Heart left ventricle (tissue), 16 donors: Measurements from ENCODE around the gene HAX1. TPM values are rescaled to one million over a fixed set of nuclear protein-coding genes. Genes with fewer than 3 reads are reported as not detected.
"Not testable (repeated sequence)": the region's sequence is repeated elsewhere in the genome, so short reads cannot be mapped to it uniquely, and the experiment has no call there.

Experiments used
- ATAC-seq, 4 donors: fragments of 200-7000 bp; cut with Tn5 transposase; one replicate each; pipeline ENCODE4 v1.9.1; 2020 to 2022; ENCODE audit warnings: moderate library complexity in 4 of 4, mild to moderate bottlenecking in 3 of 4, moderate number of reproducible peaks in 1 of 4
- DNase-seq, 5 donors: peaks; one replicate each; pipeline ENCODE4 v3.0.0-alpha.2; 2020
- H3K27ac ChIP-seq, 12 donors: fragments of 200-600 bp; sonication (generic) in 4 of 12; one replicate each; pipeline versions ENCODE4 v1.5.0 to v1.8.0; 2016 to 2022; ENCODE audit warnings: mild to moderate bottlenecking in 2 of 12
- H3K27me3 ChIP-seq, 9 donors: fragments of 200-600 bp; sonication (generic) in 2 of 9; one replicate each; pipeline versions ENCODE4 v1.5.1 to v1.8.0; 2016 to 2022; ENCODE audit warnings: mild to moderate bottlenecking in 3 of 9
- H3K36me3 ChIP-seq, 9 donors: fragments of 200-600 bp; sonication (generic) in 2 of 9; one replicate each; pipeline versions ENCODE4 v1.5.0 to v1.8.0; 2018 to 2022; ENCODE audit warnings: mild to moderate bottlenecking in 2 of 9
- H3K4me1 ChIP-seq, 12 donors: fragments of 200-600 bp; sonication (generic) in 4 of 12; one replicate each; pipeline versions ENCODE4 v1.5.0 to v1.8.0; 2016 to 2022; ENCODE audit warnings: mild to moderate bottlenecking in 3 of 12
- H3K4me3 ChIP-seq, 12 donors: fragments of 200-600 bp; sonication (generic) in 4 of 12; one replicate each; pipeline versions ENCODE4 v1.5.0 to v1.8.0; 2017 to 2022; ENCODE audit warnings: mild to moderate bottlenecking in 9 of 12, moderate library complexity in 4 of 12
- H3K9me3 ChIP-seq, 12 donors: fragments of 200-600 bp; sonication (generic) in 4 of 12; one replicate each; pipeline versions ENCODE4 v1.5.0 to v1.8.0; 2016 to 2022; ENCODE audit warnings: mild to moderate bottlenecking in 1 of 12
- CTCF ChIP-seq, 12 donors: fragments of 200-600 bp; sonication (generic) in 4 of 12; IDR thresholded peaks; one replicate each; pipeline versions ENCODE4 v1.5.0 to v1.8.0; 2018 to 2022; ENCODE audit warnings: antibody characterized with exemption in 12 of 12, mild to moderate bottlenecking in 5 of 12
- POLR2A ChIP-seq, 2 donors: fragments of 450-650 bp; IDR thresholded peaks; one replicate each; pipeline ENCODE4 v1.6.1; 2017; ENCODE audit warnings: antibody characterized with exemption in 2 of 2, mild to moderate bottlenecking in 2 of 2, moderate library complexity in 2 of 2
- WGBS, 4 donors: extraction: QIAGEN DNeasy Blood & Tissue Kit in 2 of 4; methylation state at CpG; one replicate each; pipeline versions ENCODE4 v1.1.5 to v1.1.7; 2013 to 2018; 5-methylcytosine and 5-hydroxymethylcytosine counted together
- intact Hi-C, 10 donors: fragments of 100-400 bp; cut with DNase I; formaldehyde crosslinking; loops; one replicate each; pipeline versions ENCODE4 v1.11.1 to v1.14.2; 2022
- polyA plus RNA-seq, 2 donors: library from polyadenylated mRNA; stranded (reverse); fragments of 200-250 nt; gene quantifications; one replicate each; pipeline ENCODE4 v1.2.3, GENCODE V29; 2013
- total RNA-seq, 9 donors: library from RNA; depleted of rRNA in 2 of 9; stranded (reverse); fragments of >200 nt in 2 of 9; fragmentation: NEBNext Ultra II Directional in 3 of 9; extraction: Animal tissue kit (Norgen Biotek cat#: 25700) in 3 of 9; gene quantifications; one replicate each; pipeline versions ENCODE4 v1.1.0 to v1.2.4, GENCODE V29; 2016 to 2023
- donor health status: ischemic (EF 13 %, LVEDD 7.1; RV severe dilation, severe dysfunction).
- donor health status: healthy with polysubstance abuse.
- donor health status: DM: no; HTN: yes; CAD: no.
- donor health status: DM: no; HTN: no; CAD: no.
- donor health status: ischemic (EF 25% LVEDD 6.9; RV normal size, moderate dysfunction).
- donor health status: ischemic (EF 25% LVEDD 5.7; RV mildly dilated, moderate dysfunction).
- donor health status: healthy.
- donor health status: DM: yes; HTN: yes; CAD: no.
- donor health status: ischemic (EF 35%, LVEDD 5.7; RV mildly dilated, moderate dysfunction).
- donor health status: nonischemic (EF 11% LVEDD 7.7; RV severe dilation, severe dysfunction).
- donor health status: DM: yes; HTN: yes; CAD: no.
- donor health status: PGD.
- donor health status: ischemic (EF 29% LVEDD 5.4; RV normal size, mild dysfunction).
- donor health status: nonischemic (EF 23%, LVEDD 6.1; RV moderate dilation, normal function).

The HAX1 gene
- total and polyA plus RNA-seq, 11 donors, result 127 to 308 (median 165) TPM

- H3K9me3 ChIP-seq, result peaks cover 0 to 8% (median 0%) of the 10 kb centered on the region in 12 donors
- ATAC-seq (no peak), DNase-seq (no peak)
- H3K4me3 ChIP-seq, result no peak overlapping the region
- H3K36me3 ChIP-seq, result no peaks in the 10 kb centered on the region
- H3K4me1 ChIP-seq, result peaks cover 0 to 9% (median 2%) of the 10 kb centered on the region in 12 donors
- WGBS, 4 donors, result 37 to 93% (median 86%) methylated on average over 1 of the region's 1 CpG
- no peaks in the 10 kb centered on the region for H3K27me3 ChIP-seq
- intact Hi-C loops, result no loop called here
- H3K27ac ChIP-seq, result no peak overlapping the region
- TF ChIP-seq CTCF (IDR thresholded peaks at IDR 0.05) (no peak), POLR2A (IDR thresholded peaks at IDR 0.05) (no peak)
Observed at GRCh38 chr1:154316704-154317103, 44.3 kb downstream of the HAX1 start.

- Histone ChIP-seq H3K27ac (no peak overlapping the region), H3K36me3 (no peaks in the 10 kb centered on the region), H3K9me3 (peaks cover 0 to 8% (median 0%) of the 10 kb centered on the region in 12 donors), H3K4me3 (no peak overlapping the region), H3K4me1 (peaks cover 0 to 9% (median 2%) of the 10 kb centered on the region in 12 donors), H3K27me3 (no peaks in the 10 kb centered on the region)
- TF ChIP-seq POLR2A (IDR thresholded peaks at IDR 0.05), result no peak
- intact Hi-C loops, result no loop called here
- 60 to 68% (median 63%) methylated on average over 4 of the region's 4 CpGs for WGBS, 4 donors
- ATAC-seq (no peak), DNase-seq (no peak)
Observed at GRCh38 chr1:154318386-154318785, 46.0 kb downstream of the HAX1 start.

- H3K27ac ChIP-seq, result peak within 1 kb of the TSS in 3 of 12 donors; percentile 17 to 31 (median 18)
- 2 to 9% (median 7%) methylated on average over 9 of the region's 9 CpGs for WGBS, 4 donors
Observed at GRCh38 chr1:154320882-154321608, 48.6 kb downstream of the HAX1 start, which contains the start of gene AQP10. AQP10 (plus strand) TSS chr1:154321093; CDS start chr1:154321156, 63 bp downstream.

GRCh38 chr1:154321609-154321934 is 49.1 kb downstream of the HAX1 start:
- not testable (repeated sequence) for H3K4me3 ChIP-seq, H3K27ac ChIP-seq, H3K36me3 ChIP-seq, H3K27me3 ChIP-seq, ATAC-seq, H3K9me3 ChIP-seq, DNase-seq
- intact Hi-C loops, result loop anchor here in 1 of 10 donors (10.0 kb wide), 1 partner anchor 127 kb away; the partner anchor contains the start of gene TPM3
- H3K4me1 ChIP-seq, result peaks cover 0 to 31% (median 11%) of the 10 kb centered on the region in 12 donors

More at GRCh38 chr1:154320882-154321608, 48.6 kb downstream of the HAX1 start, which contains the start of gene AQP10:
- TF ChIP-seq CTCF (IDR thresholded peaks at IDR 0.05), result peak in 2 of 12 donors; percentile 15 to 19
- TF ChIP-seq POLR2A (IDR thresholded peaks at IDR 0.05), result no peak
- no peaks in the 10 kb centered on the region for H3K27me3 ChIP-seq
- ATAC-seq (peak; percentile 24 to 71 (median 49)), DNase-seq (peak in 1 of 5 donors; percentile 34)
- peaks cover 0 to 8% (median 0%) of the 10 kb centered on the region in 12 donors for H3K9me3 ChIP-seq
- intact Hi-C loops, result loop anchor here in 1 of 10 donors (10.0 kb wide), 1 partner anchor 126 kb away; the partner anchor contains the start of gene TPM3
- peaks cover 0 to 26% (median 8%) of the 10 kb centered on the region in 12 donors for H3K4me1 ChIP-seq
- H3K36me3 ChIP-seq, result no peaks in the 10 kb centered on the region
- no peak within 1 kb of the TSS for H3K4me3 ChIP-seq

GRCh38 chr1:154323493-154323892 is 51.1 kb downstream of the HAX1 start:
- Histone ChIP-seq H3K27ac (no peak overlapping the region), H3K36me3 (no peaks in the 10 kb centered on the region), H3K9me3 (no peaks in the 10 kb centered on the region), H3K27me3 (peaks cover 0 to 3% (median 0%) of the 10 kb centered on the region in 9 donors), H3K4me3 (no peak overlapping the region), H3K4me1 (peaks cover 0 to 50% (median 29%) of the 10 kb centered on the region in 12 donors)
- intact Hi-C loops, result loop anchor here in 1 of 10 donors (10.0 kb wide), 1 partner anchor 129 kb away; the partner anchor contains the start of gene TPM3
- DNase-seq, result no peak
- WGBS, 4 donors, result 89 to 95% (median 91%) methylated on average over 7 of the region's 7 CpGs
- TF ChIP-seq POLR2A (IDR thresholded peaks at IDR 0.05) (no peak), CTCF (IDR thresholded peaks at IDR 0.05) (no peak)
- no peak for ATAC-seq
